AG09319 (cell line): ENCODE measurements around the gene SLC6A18.
"Not testable (repeated sequence)": the region's sequence is repeated elsewhere in the genome, so short reads cannot be mapped to it uniquely, and the experiment has no call there.

Source experiments
- DNase-seq: peaks from one replicate; pipeline ENCODE4 v3.0.0-alpha.2; 2010; ENCODE audit warnings: low read depth; ENCODE audit errors: extremely low read depth
- TF ChIP-seq, protein P1 (sequence below): IDR thresholded peaks from 2 replicates; pipeline ENCODE4 v1.5.1; 2011; ENCODE audit warnings: low read depth, mild to moderate bottlenecking, inconsistent platforms, low read length, moderate library complexity

SLC6A18 gene

DNA sequence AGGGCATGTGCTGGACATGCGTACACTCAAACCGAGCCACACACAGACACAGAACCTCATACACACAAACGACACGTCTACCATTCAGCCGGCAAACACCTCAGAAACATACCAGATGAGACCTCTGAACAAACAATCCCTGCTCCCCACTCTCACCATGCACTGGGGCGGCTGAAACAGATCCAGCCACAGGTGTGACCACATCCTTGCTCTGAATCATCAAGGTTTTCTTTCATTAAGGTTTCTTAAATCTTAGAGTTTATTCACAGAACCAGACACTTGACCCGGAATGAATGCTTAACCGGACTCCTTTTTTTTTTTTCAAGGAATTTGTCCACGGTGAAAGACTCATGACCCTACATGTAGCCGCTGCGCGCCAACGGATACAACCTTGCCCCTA lies 43.5 kb downstream of the SLC6A18 start:
- DNase-seq, result no peak
- TF ChIP-seq, protein P1, sequence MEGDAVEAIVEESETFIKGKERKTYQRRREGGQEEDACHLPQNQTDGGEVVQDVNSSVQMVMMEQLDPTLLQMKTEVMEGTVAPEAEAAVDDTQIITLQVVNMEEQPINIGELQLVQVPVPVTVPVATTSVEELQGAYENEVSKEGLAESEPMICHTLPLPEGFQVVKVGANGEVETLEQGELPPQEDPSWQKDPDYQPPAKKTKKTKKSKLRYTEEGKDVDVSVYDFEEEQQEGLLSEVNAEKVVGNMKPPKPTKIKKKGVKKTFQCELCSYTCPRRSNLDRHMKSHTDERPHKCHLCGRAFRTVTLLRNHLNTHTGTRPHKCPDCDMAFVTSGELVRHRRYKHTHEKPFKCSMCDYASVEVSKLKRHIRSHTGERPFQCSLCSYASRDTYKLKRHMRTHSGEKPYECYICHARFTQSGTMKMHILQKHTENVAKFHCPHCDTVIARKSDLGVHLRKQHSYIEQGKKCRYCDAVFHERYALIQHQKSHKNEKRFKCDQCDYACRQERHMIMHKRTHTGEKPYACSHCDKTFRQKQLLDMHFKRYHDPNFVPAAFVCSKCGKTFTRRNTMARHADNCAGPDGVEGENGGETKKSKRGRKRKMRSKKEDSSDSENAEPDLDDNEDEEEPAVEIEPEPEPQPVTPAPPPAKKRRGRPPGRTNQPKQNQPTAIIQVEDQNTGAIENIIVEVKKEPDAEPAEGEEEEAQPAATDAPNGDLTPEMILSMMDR, result no peak

DNA sequence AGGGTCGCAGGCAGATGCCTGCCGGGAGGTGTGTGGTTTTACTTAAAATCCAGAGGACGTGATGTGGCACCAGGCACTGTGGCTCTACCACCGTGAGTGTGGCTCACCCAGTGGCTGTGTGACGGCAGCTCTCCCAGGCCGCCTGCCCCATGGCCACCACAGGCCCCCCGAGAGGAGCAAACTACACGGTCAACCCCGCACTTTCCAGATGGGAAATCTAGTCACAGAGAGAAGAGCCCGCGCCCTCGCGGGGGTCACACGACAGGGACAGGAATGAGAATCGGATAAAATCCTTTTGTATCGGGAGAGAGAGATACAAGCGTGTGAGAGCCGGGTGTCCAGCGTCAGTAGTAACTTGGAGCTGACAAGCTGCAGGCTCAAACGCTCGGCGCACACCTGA lies 45.2 kb downstream of the SLC6A18 start:
- DNase-seq, result no peak
- TF ChIP-seq, protein P1, result no peak

DNA sequence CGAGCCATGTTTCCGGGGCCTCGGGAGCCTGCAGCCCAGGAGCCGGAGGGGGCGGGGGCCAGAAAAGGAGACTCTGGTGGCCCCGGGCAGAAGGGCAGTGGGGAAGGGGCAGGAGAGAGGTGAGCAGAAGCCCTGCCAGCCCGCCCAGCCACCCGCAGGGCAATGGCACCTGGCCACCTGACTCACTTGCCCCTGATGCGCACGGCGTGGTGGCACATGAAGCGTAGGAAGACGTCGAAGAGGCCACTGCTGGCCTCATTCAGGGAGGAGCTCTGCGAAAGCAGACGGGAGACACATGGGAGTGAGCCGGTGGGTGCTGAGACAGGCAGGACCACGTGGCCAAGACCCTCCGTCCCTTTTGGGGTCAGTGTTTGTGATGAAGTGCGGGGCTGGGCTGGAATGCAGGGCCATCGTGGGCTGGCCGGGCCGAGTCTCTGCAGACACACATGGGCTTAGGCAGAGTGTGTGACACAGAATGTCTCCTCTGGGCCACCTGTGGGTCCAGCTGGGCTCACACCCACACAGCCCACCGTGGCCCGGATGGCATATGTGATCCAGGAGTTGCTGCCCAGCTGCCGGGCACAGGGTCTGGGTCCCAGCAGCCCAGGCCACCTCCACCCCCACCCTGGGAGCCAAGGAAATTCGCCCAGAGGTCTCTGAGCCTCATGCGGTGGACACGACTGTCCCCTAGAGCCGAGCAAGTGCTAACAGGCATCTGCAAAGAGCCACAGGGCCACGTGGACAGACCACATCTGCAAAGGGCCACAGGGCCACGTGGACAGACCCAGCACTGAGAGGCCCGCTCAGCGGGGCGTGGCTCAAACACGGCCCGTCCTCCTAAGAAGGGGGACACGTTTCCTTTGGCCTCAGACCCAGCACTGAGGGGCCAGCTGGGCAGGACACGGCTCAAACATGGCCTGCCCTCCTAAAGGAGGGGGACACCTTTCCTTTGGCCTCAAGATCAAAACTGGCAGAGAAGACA lies 46.0 kb downstream of the SLC6A18 start:
- DNase-seq, result no peak
- TF ChIP-seq, protein P1, result no peak

DNA sequence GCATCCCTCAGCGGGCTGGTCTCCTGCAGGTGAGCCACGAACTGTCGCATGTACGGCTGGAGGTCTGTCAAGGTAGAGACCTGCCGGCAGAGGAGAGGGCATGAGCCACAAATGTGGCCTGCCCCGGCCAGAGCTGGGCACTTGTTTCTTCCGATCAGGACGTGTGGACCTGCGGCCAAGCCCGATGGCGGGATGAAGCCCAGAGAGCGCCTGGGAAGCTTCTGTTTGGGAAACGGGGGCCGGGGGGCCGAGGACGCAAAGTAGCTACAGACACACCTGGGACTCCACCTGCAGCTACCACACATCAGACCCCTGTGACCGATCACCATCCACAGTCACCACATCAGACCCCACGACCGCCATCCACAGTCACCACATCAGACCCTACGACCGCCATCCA lies 47.0 kb downstream of the SLC6A18 start:
- TF ChIP-seq, protein P1, result no peak
- no peak for DNase-seq

DNA sequence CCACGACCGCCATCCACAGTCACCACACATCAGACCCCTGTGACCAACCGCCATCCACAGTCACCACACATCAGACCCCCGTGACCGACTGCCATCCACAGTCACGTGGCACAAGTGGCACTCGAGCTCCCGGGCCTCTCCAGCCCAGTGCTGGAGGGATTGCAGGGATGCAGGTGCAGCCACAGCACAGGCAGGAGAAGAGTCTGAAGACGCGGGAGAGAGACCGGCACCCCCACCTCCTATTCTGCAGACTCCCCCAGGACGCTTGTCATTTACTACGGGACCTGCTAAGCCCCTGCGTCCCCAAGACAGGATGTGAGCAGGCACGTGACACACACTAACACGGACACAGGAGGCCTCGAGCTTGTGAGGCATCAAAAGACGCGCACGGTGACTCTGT lies 48.6 kb downstream of the SLC6A18 start:
- no peak for DNase-seq
- TF ChIP-seq, protein P1, result no peak

DNA sequence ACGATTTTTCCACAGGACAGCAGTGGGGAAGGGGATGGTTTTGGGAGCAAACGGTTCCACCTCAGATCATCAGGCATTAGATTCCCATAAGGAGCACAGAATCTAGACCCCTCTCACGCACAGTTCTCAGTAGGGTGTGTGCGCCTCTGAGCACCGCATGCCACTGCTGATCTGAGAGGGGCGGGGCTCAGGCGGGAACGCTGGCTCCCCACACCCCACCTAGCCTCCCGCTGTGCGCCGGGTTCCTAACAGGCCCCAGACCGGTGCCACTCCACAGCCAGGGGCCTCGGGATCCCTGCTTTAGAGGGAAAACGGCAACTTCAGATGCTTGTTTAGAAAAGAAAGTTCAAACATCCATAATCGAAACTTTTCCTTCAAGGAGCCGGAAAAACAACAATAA lies 49.3 kb downstream of the SLC6A18 start:
- TF ChIP-seq, protein P1, result no peak
- DNase-seq, result no peak

DNA sequence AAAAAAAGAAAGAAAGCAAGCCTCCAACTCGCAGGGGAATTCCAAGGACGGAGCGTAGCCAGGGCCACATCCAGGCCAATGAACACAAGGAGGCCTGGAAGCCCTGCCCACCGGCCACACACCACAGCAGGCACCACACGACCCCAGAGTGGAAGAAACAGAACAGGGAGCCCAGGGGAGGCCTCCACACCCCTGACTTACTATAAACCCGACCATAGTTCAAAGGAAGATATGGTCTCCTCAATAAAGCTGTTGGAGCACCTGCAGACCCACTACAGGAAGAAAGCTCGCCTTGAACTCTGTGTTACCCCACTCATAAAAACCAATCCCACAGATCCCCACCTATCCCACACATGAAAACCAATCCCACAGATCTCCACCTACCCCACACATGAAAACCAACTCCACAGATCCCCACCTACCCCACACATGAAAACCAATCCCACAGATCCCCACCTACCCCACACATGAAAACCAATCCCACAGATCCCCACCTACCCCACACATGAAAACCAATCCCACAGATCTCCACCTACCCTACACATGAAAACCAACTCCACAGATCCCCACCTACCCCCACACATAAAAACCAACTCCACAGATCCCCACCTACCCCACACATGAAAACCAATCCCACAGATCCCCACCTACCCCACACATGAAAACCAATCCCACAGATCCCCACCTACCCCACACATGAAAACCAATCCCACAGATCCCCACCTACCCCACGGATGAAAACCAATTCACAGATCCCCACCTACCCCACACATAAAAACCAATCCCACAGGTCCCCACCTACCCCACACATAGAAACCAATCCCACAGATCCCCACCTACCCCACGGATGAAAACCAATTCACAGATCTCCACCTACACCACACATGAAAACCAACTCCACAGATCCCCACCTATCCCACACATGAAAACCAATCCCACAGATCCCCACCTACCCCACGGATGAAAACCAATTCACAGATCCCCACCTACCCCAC lies 50.5 kb downstream of the SLC6A18 start:
- DNase-seq, result not testable (repeated sequence)
